H1 (cell line): Measurements from ENCODE around the gene SPATA19. TPM values are rescaled to one million over a fixed set of nuclear protein-coding genes. Genes with fewer than 3 reads are reported as not detected.

Source experiments
- CTCF ChIA-PET: fragments of 300-600 bp; sonication (Branson Sonifier 250); formaldehyde crosslinking; loops from one replicate; lab custom pipeline; 2021; ENCODE audit not compliant: partially characterized antibody; lab: Charles Lee
- POLR2A ChIA-PET: fragments of 300-600 bp; sonication (Branson Sonifier 250); formaldehyde crosslinking; loops from one replicate; lab custom pipeline; 2021; ENCODE audit warnings: inconsistent platforms; ENCODE audit not compliant: partially characterized antibody; lab: Charles Lee
- DNase-seq, 2 experiments: peaks; one replicate each; pipeline versions ENCODE4 v3.0.0 to v3.0.0-alpha.2; 2010 to 2022; ENCODE audit warnings: low spot score in 2 of 2, low read depth in 1 of 2, mixed read lengths in 1 of 2
- FAIRE-seq: peaks from 2 replicates; lab custom pipeline; 2011; peaks lifted over from hg19 to GRCh38; lab: Jason Lieb, UNC
- H2AFZ ChIP-seq: 2 replicates; pipeline ENCODE4 v1.8.1; 2012; ENCODE audit warnings: low read length, inconsistent platforms
- H2AK5ac ChIP-seq: 2 replicates; pipeline ENCODE4 v1.6.1; 2013; ENCODE audit warnings: low read depth, low read length
- H2BK120ac ChIP-seq: replicated peaks from 2 replicates; pipeline ENCODE3; 2013; ENCODE audit warnings: low read depth, low read length, inconsistent platforms
- H2BK12ac ChIP-seq: 2 replicates; pipeline ENCODE4 v1.6.1; 2013; ENCODE audit warnings: low read depth, low read length
- H2BK15ac ChIP-seq: 2 replicates; pipeline ENCODE4 v1.6.1; 2013; ENCODE audit warnings: low read length
- H2BK20ac ChIP-seq: 2 replicates; pipeline ENCODE4 v1.6.1; 2013; ENCODE audit warnings: low read length
- H2BK5ac ChIP-seq: 2 replicates; pipeline ENCODE4 v1.6.1; 2013; ENCODE audit warnings: low read depth, low read length
- H3K14ac ChIP-seq: 2 replicates; pipeline ENCODE4 v1.6.1; 2013; ENCODE audit warnings: inconsistent platforms; ENCODE audit not compliant: insufficient read length
- H3K18ac ChIP-seq: 2 replicates; pipeline ENCODE4 v1.6.1; 2013; ENCODE audit warnings: low read length; ENCODE audit errors: extremely low read depth
- H3K23ac ChIP-seq: 2 replicates; pipeline ENCODE4 v1.6.1; 2013; ENCODE audit warnings: inconsistent platforms; ENCODE audit not compliant: insufficient read length
- H3K23me2 ChIP-seq: 2 replicates; pipeline ENCODE4 v1.6.1; 2013; ENCODE audit warnings: low read depth, low read length
- H3K27ac ChIP-seq: 2 replicates; pipeline ENCODE4 v1.6.1; 2011; ENCODE audit warnings: low read depth, low read length, inconsistent platforms
- H3K27me3 ChIP-seq, 4 experiments: replicated peaks in 1 of 4; 1 replicate in 1 of 4; 2 replicates in 3 of 4; pipeline versions ENCODE4 v1.6.1 to v1.8.1; 2011 to 2013; ENCODE audit warnings: low read length in 3 of 4, mild to moderate bottlenecking in 3 of 4, inconsistent platforms in 2 of 4, mixed read lengths in 2 of 4, moderate library complexity in 1 of 4; ENCODE audit not compliant: control insufficient read depth in 3 of 4, insufficient read depth in 3 of 4; ENCODE audit errors: extremely low read depth in 1 of 4
- H3K36me3 ChIP-seq, 4 experiments: 2 replicates each; pipeline versions ENCODE4 v1.6.1 to v1.8.1; 2011 to 2013; ENCODE audit warnings: mild to moderate bottlenecking in 4 of 4, low read length in 3 of 4, moderate library complexity in 2 of 4, control low read depth in 1 of 4, inconsistent platforms in 1 of 4; ENCODE audit not compliant: insufficient read depth in 4 of 4, control insufficient read depth in 2 of 4
- H3K4ac ChIP-seq: replicated peaks from 2 replicates; pipeline ENCODE3; 2013; ENCODE audit warnings: low read length, low read depth, mixed read lengths, inconsistent platforms; ENCODE audit not compliant: insufficient read length
- H3K4me1 ChIP-seq, 4 experiments: replicated peaks in 1 of 4; 1 replicate in 1 of 4; 2 replicates in 3 of 4; pipeline versions ENCODE4 v1.6.1 to v1.8.1; 2011 to 2013; ENCODE audit warnings: low read length in 3 of 4, inconsistent platforms in 2 of 4, mixed read lengths in 1 of 4; ENCODE audit not compliant: insufficient read depth in 4 of 4, control insufficient read depth in 3 of 4
- H3K4me2 ChIP-seq, 2 experiments: 2 replicates each; pipeline versions ENCODE4 v1.6.1 to v1.8.1; 2011 to 2013; ENCODE audit warnings: low read depth in 2 of 2, low read length in 2 of 2, control low read depth in 1 of 2, inconsistent platforms in 1 of 2, mild to moderate bottlenecking in 1 of 2; ENCODE audit not compliant: insufficient read depth in 1 of 2
- H3K4me3 ChIP-seq, 4 experiments: fragments of 200-600, 300-600 bp in 1 of 4; sonication (generic), shearing (Covaris generic), sonication (Bioruptor Twin) in 1 of 4; 2 replicates each; pipeline versions ENCODE4 v1.5.1 to v1.8.1; 2011 to 2016; ENCODE audit warnings: low read length in 4 of 4, low read depth in 3 of 4, control low read depth in 2 of 4, inconsistent platforms in 2 of 4, mild to moderate bottlenecking in 2 of 4, mixed read lengths in 1 of 4, moderate library complexity in 1 of 4; ENCODE audit not compliant: insufficient read depth in 2 of 4; ENCODE audit errors: extremely low read depth in 1 of 4
- H3K56ac ChIP-seq: replicated peaks from 2 replicates; pipeline ENCODE3; 2013; ENCODE audit warnings: low read depth, mild to moderate bottlenecking, mixed read lengths, low read length, inconsistent platforms; ENCODE audit not compliant: insufficient read length
- H3K79me1 ChIP-seq: 2 replicates; pipeline ENCODE4 v1.6.1; 2013; ENCODE audit warnings: low read depth, low read length, control low read depth
- H3K79me2 ChIP-seq, 2 experiments: 2 replicates each; pipeline versions ENCODE4 v1.6.1 to v1.8.1; 2012 to 2013; ENCODE audit warnings: low read length in 2 of 2, mild to moderate bottlenecking in 2 of 2, inconsistent platforms in 1 of 2; ENCODE audit not compliant: insufficient read depth in 2 of 2, control insufficient read depth in 1 of 2
- H3K9ac ChIP-seq, 4 experiments: replicated peaks in 1 of 4; 1 replicate in 1 of 4; 2 replicates in 3 of 4; pipeline versions ENCODE4 v1.6.1 to v1.8.1; 2011 to 2013; ENCODE audit warnings: low read depth in 3 of 4, low read length in 3 of 4, control low read depth in 2 of 4, mild to moderate bottlenecking in 2 of 4, moderate library complexity in 2 of 4, inconsistent platforms in 1 of 4; ENCODE audit errors: extremely low read depth in 1 of 4
- H3K9me3 ChIP-seq, 2 experiments: 2 replicates each; pipeline versions ENCODE4 v1.6.1 to v1.8.1; 2012 to 2013; ENCODE audit warnings: mild to moderate bottlenecking in 2 of 2, moderate library complexity in 2 of 2, control low read depth in 1 of 2, inconsistent platforms in 1 of 2, low read depth in 1 of 2, low read length in 1 of 2, mixed read lengths in 1 of 2; ENCODE audit not compliant: insufficient read depth in 2 of 2
- H4K20me1 ChIP-seq, 2 experiments: replicated peaks in 1 of 2; 2 replicates each; pipeline versions ENCODE3 to v1.8.1; 2011 to 2013; ENCODE audit warnings: inconsistent platforms in 2 of 2, low read length in 2 of 2, mild to moderate bottlenecking in 1 of 2; ENCODE audit not compliant: insufficient read depth in 2 of 2, control insufficient read depth in 1 of 2
- H4K5ac ChIP-seq: 2 replicates; pipeline ENCODE4 v1.6.1; 2013; ENCODE audit warnings: low read length, low read depth, mixed read lengths, inconsistent platforms; ENCODE audit not compliant: insufficient read length
- H4K8ac ChIP-seq: 2 replicates; pipeline ENCODE4 v1.8.0; 2013; ENCODE audit warnings: mild to moderate bottlenecking, moderate library complexity, low read length, inconsistent platforms; ENCODE audit not compliant: insufficient read depth; ENCODE audit errors: extremely low read depth
- H4K91ac ChIP-seq: replicated peaks from 2 replicates; pipeline ENCODE3; 2013; ENCODE audit warnings: low read length, mixed read lengths, inconsistent platforms; ENCODE audit not compliant: insufficient read length
- NANOG ChIP-seq: IDR thresholded peaks from 2 replicates; pipeline ENCODE4 v1.6.1; 2011; ENCODE audit warnings: low read length, low read depth, mild to moderate bottlenecking, inconsistent platforms; ENCODE audit not compliant: insufficient read depth, poor library complexity, severe bottlenecking
- PHF8 ChIP-seq: fragments of 200-600 bp; sonication (generic); conservative IDR thresholded peaks from 2 replicates; pipeline ENCODE4 v1.7.1; 2012; ENCODE audit warnings: low read depth, mild to moderate bottlenecking, inconsistent platforms, low read length, moderate library complexity
- RAD21 ChIP-seq, 2 experiments: IDR thresholded peaks in 1 of 2; conservative IDR thresholded peaks in 1 of 2; 2 replicates each; pipeline ENCODE4 v1.6.1; 2011; ENCODE audit warnings: low read depth in 2 of 2, low read length in 2 of 2, improper control_type of control experiment in 1 of 2, inconsistent platforms in 1 of 2, mild to moderate bottlenecking in 1 of 2, moderate library complexity in 1 of 2
- SAP30 ChIP-seq: fragments of 300-600 bp; sonication (generic); IDR thresholded peaks from 2 replicates; pipeline ENCODE4 v1.7.1; 2012; ENCODE audit warnings: low read length, moderate library complexity, mild to moderate bottlenecking, inconsistent platforms; ENCODE audit not compliant: insufficient read depth, insufficient replicate concordance
- SP4 ChIP-seq: IDR thresholded peaks from 2 replicates; pipeline ENCODE4 v1.6.1; 2012; ENCODE audit warnings: low read length, inconsistent platforms
- SUZ12 ChIP-seq: fragments of 200-600 bp; sonication (generic); IDR thresholded peaks from 2 replicates; pipeline ENCODE4 v1.6.1; 2012; ENCODE audit warnings: mild to moderate bottlenecking, inconsistent platforms, low read length, moderate library complexity, mixed read lengths
- WGBS, 2 experiments: shearing (Covaris generic) in 1 of 2; methylation state at CpG; one replicate each; pipeline versions ENCODE4 v1.1.6 to v1.1.7; 2013 to 2015; ENCODE audit warnings: low lambda C conversion rate in 2 of 2, mixed read lengths in 2 of 2, inconsistent platforms in 1 of 2, low coverage in 1 of 2, missing lambda C conversion rate in 1 of 2; ENCODE audit not compliant: insufficient replicate concordance in 2 of 2, insufficient coverage in 1 of 2, insufficient read length in 1 of 2; ENCODE audit errors: extremely low coverage in 1 of 2, missing lambda C conversion rate in 1 of 2; 5-methylcytosine and 5-hydroxymethylcytosine counted together
- polyA plus RNA-seq, 7 experiments: library from polyadenylated mRNA; depleted of rRNA in 3 of 7; stranded (reverse) in 5 of 7; unstranded in 2 of 7; fragments of >200 nt in 5 of 7; fragments of 200-250 nt in 2 of 7; gene quantifications; 1 replicate in 5 of 7; 2 replicates in 1 of 7; 4 replicates in 1 of 7; pipeline versions ENCODE4 v1.2.1 to v1.2.3, GENCODE V29; 2011 to 2013; ENCODE audit warnings: missing spikeins in 2 of 7, mixed read lengths in 2 of 7
- total RNA-seq: library from RNA; stranded (reverse); fragmentation: NEBNext Ultra II Directional; extraction: Animal tissue kit (Norgen Biotek cat#: 25700); gene quantifications from 2 replicates; pipeline ENCODE4 v1.2.1, GENCODE V29; 2021

Gene SPATA19
- total and polyA plus RNA-seq, 2 of the 8 experiments (the other 6 are each of a cell fraction or from before 2014, with no cell fraction given) = not detected

DNA sequence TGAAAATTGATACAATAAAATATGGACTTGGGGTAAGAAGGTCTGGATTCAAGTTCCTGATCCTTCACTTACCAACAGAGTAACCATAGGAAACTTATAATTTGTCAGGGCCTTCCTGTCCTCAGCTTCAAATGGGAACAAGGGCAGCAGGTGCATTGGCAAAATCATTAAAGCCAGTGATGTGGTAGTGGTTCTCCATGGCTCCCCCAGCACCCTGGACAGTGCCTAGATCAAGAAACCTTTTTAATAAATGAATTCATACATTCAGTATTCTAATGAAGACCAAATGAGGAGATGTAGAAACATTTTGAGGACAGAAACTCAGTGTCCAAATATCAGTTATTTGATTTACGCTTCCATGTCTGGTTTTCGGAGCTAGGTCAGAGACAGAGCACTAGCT, 51.1 kb downstream of the SPATA19 start:
- no peak overlapping the region for H3K4me3 ChIP-seq
- no peak overlapping the region for H3K23ac ChIP-seq
- H3K4me1 ChIP-seq = peaks cover 0 to 6% (median 0%) of the 10 kb centered on the region in 4 experiments; a peak in 1 of 7 replicates
- H3K79me2 ChIP-seq = no peaks in the 10 kb centered on the region
- POLR2A ChIA-PET = no interaction called here
- H4K91ac ChIP-seq = no peak overlapping the region
- no peak overlapping the region for H2AK5ac ChIP-seq
- 91% methylated on average over 2 of the region's 2 CpGs; no CpG with 5 or more reads in 1 of the 2 experiments for WGBS, 2 experiments
- no peak overlapping the region for H2BK20ac ChIP-seq
- H3K9me3 ChIP-seq = peaks cover 4 to 7% of the 10 kb centered on the region in 2 experiments
- no peak overlapping the region for H2BK15ac ChIP-seq
- H3K9ac ChIP-seq = no peak overlapping the region
- H4K5ac ChIP-seq = no peak overlapping the region
- no peaks in the 10 kb centered on the region for H4K20me1 ChIP-seq
- no peak overlapping the region for H2AFZ ChIP-seq
- H3K79me1 ChIP-seq = no peaks in the 10 kb centered on the region
- H2BK5ac ChIP-seq = no peak overlapping the region
- H3K36me3 ChIP-seq = no peaks in the 10 kb centered on the region
- no peak overlapping the region for H2BK12ac ChIP-seq
- H3K56ac ChIP-seq = no peak overlapping the region
- FAIRE-seq (no peak), DNase-seq (no peak)
- no peak overlapping the region for H3K4me2 ChIP-seq
- H3K18ac ChIP-seq = no peak overlapping the region
- CTCF ChIA-PET = interaction anchor here (1.0 to 1.7 kb wide), 3 partner anchors 8 to 27 kb away, joined by 3 read pairs; no protein-coding TSS in a partner anchor
- H4K8ac ChIP-seq = no peak overlapping the region
- H3K27ac ChIP-seq = no peak overlapping the region
- no peak overlapping the region for H2BK120ac ChIP-seq
- no peak overlapping the region for H3K14ac ChIP-seq
- TF ChIP-seq SUZ12 (no peak), NANOG (no peak), PHF8 (no peak), SAP30 (no peak), SP4 (no peak), RAD21 (IDR thresholded peaks at IDR 0.05 in 1 of 2, conservative IDR thresholded peaks at IDR 0.05 in 1 of 2; ENCODE audit: low read depth in 2 of 2, low read length in 2 of 2) (no peak)
- TF ChIP-seq, all 59 proteins: peak for 0
- no peaks in the 10 kb centered on the region; a peak in 1 of 7 replicates for H3K27me3 ChIP-seq
- no peak overlapping the region for H3K4ac ChIP-seq
- no peaks in the 10 kb centered on the region for H3K23me2 ChIP-seq
